HG02852 (cell line): ENCODE data around the gene LCN12.
A peak's percentile ranks its signal among the peaks of the same experiment; 100 is the strongest.
"Not testable (repeated sequence)": the region's sequence is repeated elsewhere in the genome, so short reads cannot be mapped to it uniquely, and the experiment has no call there.

Source experiments
- ATAC-seq: cut with Tn5 transposase; IDR thresholded peaks from one replicate; pipeline ENCODE4 v1.9.1; 2021; ENCODE audit warnings: mild to moderate bottlenecking, moderate library complexity; ENCODE audit not compliant: unreplicated experiment

Gene LCN12

DNA sequence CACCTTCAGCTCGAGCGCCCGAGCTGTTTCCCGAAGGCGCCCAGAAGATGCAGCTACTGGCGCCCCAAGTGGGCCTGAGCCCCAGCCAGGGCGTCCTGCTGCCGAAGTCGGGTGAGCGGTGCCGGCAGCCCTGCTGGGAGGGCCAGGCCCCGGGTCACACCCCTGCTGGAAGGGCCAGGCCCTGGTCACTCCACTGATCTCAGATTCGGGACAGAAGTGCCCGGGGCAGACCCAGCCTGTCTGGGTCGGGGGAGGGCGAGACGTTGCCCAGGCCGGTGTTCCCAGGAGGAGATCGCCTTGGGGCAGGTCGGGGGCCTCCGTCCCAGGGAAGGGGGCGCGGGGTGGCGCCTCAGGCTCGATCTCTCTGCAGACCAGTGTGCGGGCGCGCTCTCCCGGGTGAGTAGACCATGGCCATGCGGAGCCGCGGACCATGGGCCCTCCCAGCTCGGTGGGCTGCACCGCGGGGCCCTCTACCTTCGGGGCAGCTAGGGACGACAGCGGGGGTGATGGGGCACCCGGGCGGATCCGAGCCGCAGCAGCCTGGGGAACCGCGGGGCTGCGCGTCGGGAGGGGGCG is 33.0 kb downstream of the LCN12 start:
- no peak for ATAC-seq

DNA sequence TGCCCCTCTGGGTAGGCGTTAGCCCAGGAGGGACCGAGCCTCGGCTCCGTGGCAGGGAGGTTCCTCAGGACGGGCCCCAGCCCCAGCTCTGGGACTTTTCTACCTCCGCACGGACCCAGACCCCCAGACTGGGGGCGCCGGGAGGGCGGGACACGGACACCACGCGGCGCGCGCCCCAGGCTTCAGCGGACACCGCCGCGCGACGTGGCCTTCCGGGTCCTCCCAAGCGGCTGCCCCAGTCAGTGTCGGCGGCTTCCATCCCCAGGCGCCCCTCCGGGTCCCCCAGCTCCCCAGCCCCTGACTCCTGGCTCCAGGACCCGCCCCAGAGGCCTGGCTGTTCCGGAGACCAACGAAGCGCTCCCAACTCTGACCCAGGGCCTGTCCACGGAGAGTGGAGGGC is 33.8 kb downstream of the LCN12 start:
- ATAC-seq = no peak

DNA sequence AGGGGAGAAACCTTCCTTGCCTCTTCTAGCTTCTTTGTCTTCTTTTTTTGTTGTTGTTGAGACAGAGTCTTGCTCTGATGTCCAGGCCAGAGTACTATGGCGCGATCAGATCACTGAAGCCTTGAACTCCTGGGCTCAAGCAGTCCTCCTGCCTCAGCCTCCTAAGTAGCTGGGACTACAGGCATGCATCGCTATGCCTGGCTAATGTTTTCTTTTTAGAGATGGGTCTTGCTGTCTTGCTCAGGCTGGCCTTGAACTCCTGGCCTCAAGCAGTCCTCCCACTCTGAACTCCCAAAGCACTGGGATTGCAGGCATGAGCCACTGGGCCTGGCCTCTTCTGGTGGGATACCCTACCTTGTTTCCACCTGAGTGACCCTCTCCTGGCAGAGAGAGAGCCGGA is 36.8 kb downstream of the LCN12 start:
- ATAC-seq = no peak

DNA sequence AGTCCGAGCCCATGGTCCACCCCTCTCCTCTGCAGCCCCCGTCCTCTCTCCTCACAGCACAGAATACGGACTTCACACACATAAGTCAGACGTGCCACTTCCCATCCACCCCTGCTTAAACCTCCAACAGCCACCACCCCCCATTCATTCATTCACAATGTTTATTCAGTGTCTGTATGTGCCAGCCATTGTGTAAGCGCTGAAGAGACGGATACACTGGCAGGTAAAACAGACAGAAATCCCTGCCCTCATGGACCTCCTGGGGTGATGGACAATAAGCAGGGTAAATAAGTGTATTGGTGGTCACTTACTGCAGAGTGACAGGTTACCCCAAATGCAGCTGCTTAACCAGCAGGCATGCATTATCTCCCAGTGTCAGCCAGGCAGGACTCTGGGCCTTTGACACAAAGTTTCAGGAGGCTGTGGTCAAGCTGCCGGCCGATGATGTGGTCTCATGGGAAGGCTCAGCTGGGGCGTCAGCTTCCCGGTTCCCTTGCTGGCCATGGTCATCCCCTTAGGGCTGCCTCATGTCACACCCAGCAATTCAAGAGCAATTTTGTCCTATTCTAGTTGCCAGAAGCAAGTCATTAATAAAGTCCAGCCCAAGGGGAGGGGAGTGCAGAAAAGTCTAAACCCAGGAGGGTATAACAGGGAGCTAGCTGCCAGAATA is 38.3 kb downstream of the LCN12 start:
- no peak for ATAC-seq

DNA sequence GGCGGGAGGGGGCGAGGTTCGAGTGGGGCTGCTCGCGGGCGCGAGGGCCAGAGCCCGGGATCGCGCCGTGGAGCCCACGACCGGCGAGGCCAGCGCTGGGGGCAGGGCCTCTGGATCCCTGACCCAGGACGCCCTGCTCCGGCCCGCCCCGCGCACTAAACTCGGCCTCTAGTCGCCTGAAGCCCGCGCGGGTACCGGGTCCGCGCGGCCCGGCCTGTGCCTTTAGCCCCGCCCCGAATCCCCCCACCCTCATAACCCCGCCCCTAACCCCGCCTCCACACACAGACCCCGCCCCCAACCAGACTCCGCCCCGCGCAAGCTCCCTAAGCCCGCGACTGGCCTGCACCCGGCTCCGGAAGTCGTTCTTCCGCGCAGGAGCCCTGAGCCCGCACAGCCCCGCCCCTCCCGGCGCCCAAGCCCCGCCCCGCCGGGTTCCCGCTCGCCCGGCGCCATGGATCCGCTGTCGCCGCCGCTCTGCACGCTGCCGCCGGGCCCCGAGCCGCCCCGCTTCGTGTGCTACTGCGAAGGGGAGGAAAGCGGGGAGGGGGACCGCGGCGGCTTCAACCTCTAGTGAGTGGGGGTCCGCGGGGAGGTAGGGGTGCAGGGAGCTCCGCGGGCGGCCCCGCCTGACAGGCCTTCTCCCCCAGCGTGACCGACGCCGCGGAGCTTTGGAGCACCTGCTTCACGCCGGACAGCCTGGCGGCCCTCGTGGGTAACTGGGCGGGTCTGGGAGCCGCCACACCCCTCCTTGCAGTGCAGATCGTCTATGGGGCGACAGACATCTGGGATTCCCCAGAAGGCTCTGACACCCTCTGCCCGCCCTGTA is 40.1 kb downstream of the LCN12 start, which contains the start of gene PAXX:
TSS of gene PAXX (plus strand) at position 430 of the 826 bp plus-strand sequence. CDS start at position 452, 22 bp downstream.
- ATAC-seq = peak; percentile 71

DNA sequence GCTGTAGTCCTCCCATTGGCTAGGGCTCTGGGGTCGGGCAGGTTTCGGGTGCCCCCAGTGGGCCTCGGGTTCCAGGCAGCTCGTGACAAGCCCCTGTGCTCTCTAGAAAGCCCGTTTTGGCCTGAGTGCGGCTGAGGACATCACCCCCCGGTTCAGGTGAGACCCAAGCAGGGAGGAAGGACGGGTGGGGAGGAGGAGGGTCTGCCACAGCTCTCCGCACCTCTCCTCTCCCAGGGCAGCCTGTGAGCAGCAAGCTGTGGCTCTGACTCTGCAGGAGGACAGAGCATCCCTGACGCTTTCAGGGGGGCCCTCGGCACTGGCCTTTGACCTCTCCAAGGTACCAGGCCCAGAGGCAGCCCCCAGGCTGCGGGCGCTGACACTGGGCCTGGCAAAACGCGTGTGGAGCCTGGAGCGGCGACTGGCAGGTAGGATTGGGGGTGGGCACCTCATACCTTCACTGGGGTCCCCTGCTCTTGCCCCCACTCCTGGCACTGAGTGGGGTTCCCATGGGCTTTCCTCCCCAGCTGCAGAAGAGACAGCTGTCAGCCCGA is 40.8 kb downstream of the LCN12 start:
- no peak for ATAC-seq

DNA sequence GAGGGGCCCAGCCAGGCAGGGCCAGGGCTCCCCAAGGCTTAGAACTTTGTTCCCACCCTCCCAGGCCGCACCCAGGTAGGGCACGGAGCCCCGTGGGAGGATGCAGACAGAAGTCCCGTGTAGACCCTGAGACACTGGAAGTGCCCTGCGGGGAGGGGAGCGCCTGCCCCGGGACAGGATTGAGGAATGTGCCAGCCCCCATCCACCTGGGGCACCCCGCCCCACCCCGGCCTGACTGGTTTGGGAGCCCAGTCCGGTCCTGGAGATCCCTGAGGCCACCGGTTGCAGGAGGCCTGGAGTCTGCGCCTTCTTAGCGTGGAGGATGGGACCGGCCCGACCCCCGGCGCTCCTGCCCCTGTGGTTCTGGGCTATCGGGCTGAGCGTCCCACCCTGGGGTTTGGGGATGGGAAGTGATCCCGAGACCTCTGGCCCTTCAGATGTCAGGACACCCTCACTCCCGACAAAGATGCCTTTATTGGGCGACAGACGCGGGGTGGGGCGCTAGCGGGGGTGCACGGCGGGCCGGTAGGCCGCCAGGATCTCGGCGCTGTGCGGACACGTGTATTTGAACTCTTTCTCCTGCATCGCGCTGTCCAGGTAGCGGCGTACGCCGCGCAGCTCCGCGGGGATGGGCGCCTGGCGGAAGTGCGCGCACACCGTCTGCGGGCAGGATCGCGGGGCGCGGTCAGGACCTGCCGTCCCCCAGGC is 42.3 kb downstream of the LCN12 start:
- no peak for ATAC-seq

DNA sequence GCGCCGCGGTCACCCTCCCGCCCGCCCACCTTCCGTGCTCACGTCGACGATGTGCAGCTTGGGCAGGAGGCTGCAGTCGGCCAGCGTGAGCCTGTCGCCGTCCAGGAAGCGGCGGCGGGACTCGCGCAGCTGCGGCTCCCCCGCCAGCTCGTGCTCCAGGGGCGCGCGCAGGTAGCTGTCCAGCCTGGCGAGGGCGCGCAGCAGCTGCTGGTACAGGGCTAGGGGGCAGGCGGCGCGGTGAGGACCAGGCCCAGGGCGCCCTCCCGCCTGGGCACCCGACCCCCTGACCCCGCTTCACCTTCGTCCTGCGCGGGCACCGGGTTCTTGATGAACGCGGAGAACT is 42.8 kb downstream of the LCN12 start:
- ATAC-seq = no peak

DNA sequence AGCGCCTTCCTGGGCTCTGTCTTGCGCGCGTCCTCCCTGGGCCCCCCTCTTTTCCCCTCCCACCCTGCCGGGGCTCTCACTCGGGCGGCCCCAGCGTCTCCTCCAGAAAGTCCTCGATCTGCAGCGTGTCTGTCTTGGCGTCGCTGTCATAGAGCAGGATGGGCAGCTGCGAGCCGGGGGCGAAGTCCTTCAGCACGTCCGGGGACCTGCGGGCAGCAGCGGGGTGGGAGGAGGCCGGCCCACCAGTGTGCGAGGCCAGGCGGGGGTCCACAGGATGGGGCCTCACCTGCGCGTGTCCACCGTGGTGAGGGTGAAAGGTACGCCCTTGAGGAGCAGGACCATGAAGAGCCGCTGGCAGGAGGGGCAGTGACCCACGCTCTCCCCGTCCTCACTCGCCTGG is 43.3 kb downstream of the LCN12 start:
- ATAC-seq = no peak

DNA sequence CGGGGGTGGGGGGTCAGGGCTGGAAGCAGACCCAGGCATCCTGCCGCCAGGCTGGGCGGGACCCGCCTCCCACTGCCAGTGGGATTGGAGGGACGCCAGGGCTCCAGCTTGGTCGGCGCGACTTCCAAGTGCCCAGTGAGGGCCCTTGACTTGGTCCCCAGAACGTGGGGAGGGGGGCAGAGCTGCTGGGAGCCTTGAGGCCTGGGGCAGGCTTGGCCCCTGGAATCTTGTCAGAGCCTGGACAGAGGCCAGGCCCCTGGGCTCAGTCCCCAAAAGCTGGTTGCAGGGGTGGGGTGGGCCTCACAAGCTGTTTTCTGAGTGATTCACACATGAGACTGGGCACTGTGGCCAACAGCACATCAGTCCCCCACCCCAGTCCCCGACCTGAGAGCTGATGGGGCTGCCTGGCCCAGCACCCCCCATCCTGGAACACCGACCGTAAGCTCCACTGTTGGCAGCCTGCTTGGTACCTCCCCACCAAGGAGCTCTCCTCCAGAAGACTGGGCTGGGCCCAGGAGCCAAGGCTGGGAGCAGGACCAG is 43.8 kb downstream of the LCN12 start:
- ATAC-seq = no peak

DNA sequence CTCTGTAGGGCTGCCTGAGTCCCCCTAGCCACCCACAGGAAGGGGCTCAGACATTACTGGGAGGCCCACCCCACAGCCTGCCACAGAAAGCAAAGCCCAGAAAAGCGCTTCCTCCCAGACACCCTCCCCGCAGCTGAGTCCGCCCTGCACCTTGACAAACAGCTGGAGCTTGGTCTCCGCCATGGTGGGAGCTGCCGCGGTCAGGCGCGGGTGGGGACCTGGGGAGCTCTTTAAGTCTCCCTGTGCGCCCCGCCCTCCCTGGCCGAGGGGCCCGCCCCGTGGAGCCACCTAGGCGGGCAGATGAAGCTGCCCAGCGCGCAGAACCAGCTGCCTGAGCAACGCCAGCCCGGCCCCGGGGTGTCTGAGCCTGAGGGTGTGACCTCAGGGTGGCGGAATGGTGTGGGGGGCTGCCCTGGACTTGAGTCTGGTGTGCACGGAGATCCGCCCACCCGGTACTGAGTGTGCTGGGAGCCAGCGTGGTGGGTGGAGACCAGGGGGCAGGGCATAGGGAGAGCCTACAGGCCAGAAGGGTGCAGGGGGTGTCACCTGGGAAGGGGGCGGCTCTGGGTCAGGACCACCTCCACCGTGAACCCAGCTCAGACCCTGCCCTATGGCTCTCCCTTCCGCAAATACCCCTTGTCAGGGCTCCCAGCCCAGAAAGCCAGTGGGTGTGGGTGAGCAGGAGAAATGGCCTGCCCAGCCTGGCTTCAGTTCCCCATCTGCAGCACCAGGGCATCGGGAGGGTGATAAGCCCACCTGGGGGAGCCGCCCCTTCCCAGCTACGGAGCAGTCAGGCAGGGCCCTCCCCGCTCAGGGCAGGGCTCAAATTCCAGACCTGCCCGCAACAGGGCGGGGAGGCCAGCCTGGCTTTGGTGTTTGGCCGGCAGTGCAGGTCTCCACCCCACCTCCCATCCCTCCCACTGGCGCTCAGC is 44.6 kb downstream of the LCN12 start, which contains the start of gene CLIC3:
TSS of gene CLIC3 (minus strand) at position 208 of the 932 bp plus-strand sequence. CDS start at position 183, 25 bp downstream.
- ATAC-seq = no peak

DNA sequence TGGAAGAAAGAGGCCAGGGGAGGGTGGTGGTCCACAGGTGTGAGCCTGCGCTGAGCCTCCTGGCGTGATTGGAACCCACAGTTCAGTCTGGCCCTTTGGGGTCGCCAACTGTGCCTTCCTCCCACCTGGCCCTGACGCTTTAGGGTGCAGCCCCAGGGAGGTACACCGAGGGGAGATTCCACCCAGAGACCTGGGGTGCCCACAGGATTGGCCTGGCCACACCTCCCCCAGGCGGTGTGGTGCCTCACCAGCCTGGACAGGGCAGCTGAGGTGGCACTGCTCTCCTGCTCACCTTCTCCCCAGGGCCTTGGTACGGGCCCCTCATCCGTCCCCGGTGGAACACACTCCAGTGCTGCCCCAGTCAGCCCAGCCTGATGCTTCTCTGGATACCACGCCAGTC is 45.3 kb downstream of the LCN12 start:
- ATAC-seq = no peak

DNA sequence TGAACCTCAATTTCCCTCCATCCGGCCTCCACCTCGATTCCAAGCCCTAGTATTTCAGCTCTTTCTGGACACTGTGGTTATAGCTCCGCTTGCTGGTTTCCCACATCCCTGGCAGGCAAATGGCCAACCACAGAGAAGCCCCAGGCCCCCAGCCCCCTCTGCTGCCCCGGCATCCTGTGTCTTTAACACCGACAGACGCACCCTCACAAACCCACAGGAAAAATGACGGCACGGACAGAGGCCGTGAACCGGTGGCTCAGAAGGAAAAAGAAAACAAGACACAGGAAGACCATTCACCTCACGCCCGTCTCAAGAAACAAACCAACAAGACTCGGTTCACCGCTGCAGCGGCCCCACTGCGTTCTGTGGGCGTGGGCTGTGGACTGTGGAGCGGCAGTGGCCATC is 45.8 kb downstream of the LCN12 start:
- ATAC-seq = no peak

DNA sequence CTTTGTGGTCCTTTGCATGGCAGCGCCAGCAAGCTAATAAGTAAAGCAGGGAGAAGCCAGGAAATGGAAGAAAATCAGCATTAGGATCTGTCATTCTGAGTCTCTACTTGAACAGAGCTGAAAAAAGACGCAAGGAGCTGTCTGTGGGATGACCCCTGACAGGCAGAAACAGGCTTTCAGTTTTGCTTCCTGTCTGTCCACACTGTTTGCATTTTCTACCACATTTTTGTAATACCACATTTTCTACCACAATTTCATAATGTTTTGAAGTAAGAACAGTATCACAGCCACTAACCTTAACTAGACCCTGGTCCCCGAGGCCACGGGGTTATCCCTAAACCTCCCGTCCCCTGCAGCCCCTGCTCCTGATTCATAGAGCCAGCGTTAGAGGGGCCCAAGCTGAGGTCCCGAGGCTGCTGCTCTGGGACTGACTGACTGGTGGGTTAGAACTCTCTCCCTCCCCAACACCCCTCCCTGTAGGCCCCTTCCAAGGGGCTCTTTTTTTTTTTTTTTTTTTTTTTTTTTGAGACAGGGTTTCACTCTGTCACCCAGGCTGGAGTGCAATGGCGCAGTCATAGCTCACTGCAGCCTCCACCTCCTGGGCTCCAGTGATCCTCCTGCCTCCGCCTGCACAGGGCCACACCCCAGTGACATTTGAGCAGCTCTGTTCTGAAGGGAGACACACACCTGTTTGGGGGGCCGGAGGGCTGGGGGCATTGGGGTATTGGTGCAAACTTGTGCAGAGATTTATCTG is 48.3 kb downstream of the LCN12 start:
- peak; percentile 73 for ATAC-seq

DNA sequence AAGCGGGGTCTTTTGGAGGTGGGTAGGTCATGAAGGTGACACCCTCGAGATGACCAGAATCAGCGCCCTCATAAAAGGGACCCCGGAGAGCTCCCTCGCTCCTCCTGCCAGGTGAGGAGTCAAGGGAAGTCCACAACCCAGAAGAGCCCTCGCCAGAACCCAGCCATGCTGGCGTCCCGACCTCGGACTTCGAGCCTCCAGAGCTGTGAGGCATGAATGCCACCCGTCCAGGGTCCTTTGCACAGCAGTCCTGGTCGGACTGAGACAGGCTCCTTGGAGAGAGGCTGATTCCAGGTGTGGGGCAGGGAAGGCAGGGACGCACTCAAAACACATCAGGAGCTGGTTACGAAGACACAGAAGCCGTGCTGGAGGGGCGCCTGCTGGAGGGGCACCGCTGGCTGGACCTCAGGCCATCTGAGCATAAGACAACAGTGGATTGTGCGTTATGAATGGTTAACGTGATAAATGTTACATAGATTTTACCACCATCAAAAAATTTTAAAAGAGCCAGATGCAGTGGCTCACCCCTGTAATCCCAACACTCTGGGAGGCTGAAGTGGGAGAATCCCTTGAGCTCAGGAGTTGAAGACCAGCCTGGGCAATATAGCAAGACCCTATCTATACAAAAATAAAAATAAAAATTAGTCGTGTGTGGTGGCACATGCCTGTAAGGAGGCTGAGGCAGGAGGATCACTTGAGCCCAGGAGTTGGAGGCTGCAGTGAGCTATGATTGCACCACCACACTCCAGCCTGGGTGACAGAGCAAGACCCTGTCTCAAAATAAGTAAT is 50.0 kb downstream of the LCN12 start:
- no peak for ATAC-seq

DNA sequence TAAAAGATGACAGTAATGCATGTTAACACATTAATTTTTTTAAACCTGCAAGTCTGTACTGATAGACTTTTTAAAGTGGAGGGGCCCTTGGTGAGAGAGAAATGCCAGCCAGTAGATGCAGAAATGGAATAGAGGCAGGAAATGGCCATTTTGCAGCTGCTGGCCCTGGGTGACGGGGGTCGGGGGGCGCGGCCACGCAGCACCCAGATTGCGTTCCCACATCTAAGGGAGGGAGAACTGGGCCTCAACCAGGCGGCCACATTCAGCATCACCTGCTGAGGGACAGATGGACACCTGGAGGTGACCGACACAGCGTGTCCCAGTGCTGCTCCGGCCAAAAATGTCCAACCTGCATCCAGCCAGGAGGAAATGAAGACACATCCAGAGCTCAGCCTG is 50.6 kb downstream of the LCN12 start:
- ATAC-seq = no peak

DNA sequence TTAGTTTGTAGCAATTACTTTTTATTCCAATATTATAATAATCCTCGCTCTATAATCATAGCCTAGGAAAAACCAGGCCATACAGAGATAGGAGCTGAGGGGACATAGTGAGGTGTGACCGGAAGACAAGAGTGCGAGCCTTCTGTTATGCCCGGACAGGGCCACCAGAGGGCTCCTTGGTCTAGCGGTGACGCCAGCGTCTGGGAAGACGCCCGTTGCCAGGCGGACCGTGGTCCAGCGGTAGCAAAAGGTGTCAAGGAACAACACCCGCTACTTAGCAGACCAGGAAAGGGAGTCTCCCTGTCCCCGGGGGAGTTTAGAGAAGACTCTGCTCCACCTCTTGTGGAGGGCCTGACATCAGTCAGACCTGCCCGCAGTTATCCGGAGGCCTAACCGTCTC is 52.2 kb downstream of the LCN12 start:
- not testable (repeated sequence) for ATAC-seq
